ENCODE measurements around the gene EPB41L2. TPM values are rescaled to one million over a fixed set of nuclear protein-coding genes. Genes with fewer than 3 reads are reported as not detected.

Gene EPB41L2
- total RNA-seq, 3 donors from 2014 or later (not counting 1 experiment from before 2014, with no cell fraction given) = 6.8 to 11.4 (median 11.0) TPM

- Mint-ChIP-seq H3K27ac (no peak overlapping the region), H3K4me1 (no peaks in the 10 kb centered on the region), H3K4me3 (no peak overlapping the region), H3K36me3 (no peaks in the 10 kb centered on the region), H3K9me3 (no peaks in the 10 kb centered on the region), H3K27me3 (ENCODE audit: low read depth in 2 of 2) (peaks cover 0 to 2% of the 10 kb centered on the region in 2 donors)
- Histone ChIP-seq H3K36me3 (ENCODE audit: control insufficient read depth, insufficient read depth, low read length) (no peaks in the 10 kb centered on the region), H3K27ac (ENCODE audit: low read length) (no peak overlapping the region), H3K27me3 (ENCODE audit: control insufficient read depth, insufficient read depth, low read length) (no peaks in the 10 kb centered on the region), H3K9me3 (ENCODE audit: control insufficient read depth, insufficient read depth, low read length) (no peaks in the 10 kb centered on the region), H3K4me3 (ENCODE audit: low read length) (no peak overlapping the region), H3K4me1 (ENCODE audit: control insufficient read depth, insufficient read depth, low read length) (no peaks in the 10 kb centered on the region)
- no CpG with 5 or more reads among the region's 2 CpGs for WGBS (ENCODE audit: insufficient coverage)
- TF ChIP-seq CTCF (IDR thresholded peaks at IDR 0.05) = no peak
- DNase-seq (no peak), ATAC-seq (no peak)
- intact Hi-C loops (cut with micrococcal nuclease) = no loop called here
These were observed 21.2 kb downstream of the EPB41L2 start for GRCh38 chr6:131041814-131042213.

- H3K36me3 ChIP-seq (ENCODE audit: control insufficient read depth, insufficient read depth, low read length) = no peaks in the 10 kb centered on the region
- no peak overlapping the region for H3K27ac Mint-ChIP-seq
- no peak overlapping the region for H3K4me3 ChIP-seq (ENCODE audit: low read length)
- H3K9me3 ChIP-seq (ENCODE audit: control insufficient read depth, insufficient read depth, low read length) = no peaks in the 10 kb centered on the region
- peaks cover 0 to 2% of the 10 kb centered on the region in 2 donors for H3K27me3 Mint-ChIP-seq (ENCODE audit: low read depth in 2 of 2)
- no peaks in the 10 kb centered on the region for H3K4me1 Mint-ChIP-seq
- intact Hi-C loops (cut with micrococcal nuclease) = no loop called here
- H3K4me1 ChIP-seq (ENCODE audit: control insufficient read depth, insufficient read depth, low read length) = no peaks in the 10 kb centered on the region
- no peak overlapping the region for H3K4me3 Mint-ChIP-seq
- no peak for ATAC-seq
- WGBS (ENCODE audit: insufficient coverage) = 86% methylated on average over 1 of the region's 4 CpGs
- H3K36me3 Mint-ChIP-seq = no peaks in the 10 kb centered on the region
- TF ChIP-seq CTCF (IDR thresholded peaks at IDR 0.05) = no peak
- no peaks in the 10 kb centered on the region for H3K27me3 ChIP-seq (ENCODE audit: control insufficient read depth, insufficient read depth, low read length)
- no peak for DNase-seq
- H3K9me3 Mint-ChIP-seq = no peaks in the 10 kb centered on the region
- no peak overlapping the region for H3K27ac ChIP-seq (ENCODE audit: low read length)
These were observed 22.2 kb downstream of the EPB41L2 start for GRCh38 chr6:131040866-131041265.

- DNase-seq = no peak
- Histone ChIP-seq H3K9me3 (ENCODE audit: control insufficient read depth, insufficient read depth, low read length) (no peaks in the 10 kb centered on the region), H3K27ac (ENCODE audit: low read length) (no peak overlapping the region), H3K27me3 (ENCODE audit: control insufficient read depth, insufficient read depth, low read length) (no peaks in the 10 kb centered on the region), H3K4me3 (ENCODE audit: low read length) (no peak overlapping the region), H3K36me3 (ENCODE audit: control insufficient read depth, insufficient read depth, low read length) (no peaks in the 10 kb centered on the region), H3K4me1 (ENCODE audit: control insufficient read depth, insufficient read depth, low read length) (no peaks in the 10 kb centered on the region)
- no peak for ATAC-seq
- Mint-ChIP-seq H3K4me1 (no peaks in the 10 kb centered on the region), H3K9me3 (no peaks in the 10 kb centered on the region), H3K36me3 (no peaks in the 10 kb centered on the region), H3K4me3 (no peak overlapping the region), H3K27ac (no peak overlapping the region), H3K27me3 (ENCODE audit: low read depth in 2 of 2) (no peaks in the 10 kb centered on the region)
- intact Hi-C loops (cut with micrococcal nuclease) = no loop called here
- WGBS (ENCODE audit: insufficient coverage) = 90% methylated on average over 2 of the region's 4 CpGs
- no peak for TF ChIP-seq CTCF (IDR thresholded peaks at IDR 0.05)
These were observed 23.7 kb downstream of the EPB41L2 start for GRCh38 chr6:131039345-131039680.

GRCh38 chr6:131038597-131039344 is 24.3 kb downstream of the EPB41L2 start:
- Mint-ChIP-seq H3K27ac (no peak overlapping the region), H3K9me3 (no peaks in the 10 kb centered on the region), H3K27me3 (ENCODE audit: low read depth in 2 of 2) (no peaks in the 10 kb centered on the region), H3K36me3 (no peaks in the 10 kb centered on the region), H3K4me3 (no peak overlapping the region), H3K4me1 (no peaks in the 10 kb centered on the region)
- no peak overlapping the region for H3K27ac ChIP-seq (ENCODE audit: low read length)
- H3K4me1 ChIP-seq (ENCODE audit: control insufficient read depth, insufficient read depth, low read length) = no peaks in the 10 kb centered on the region
- no peak for DNase-seq
- no peaks in the 10 kb centered on the region for H3K36me3 ChIP-seq (ENCODE audit: control insufficient read depth, insufficient read depth, low read length)
- no peak overlapping the region for H3K4me3 ChIP-seq (ENCODE audit: low read length)
- 100% methylated on average over 1 of the region's 5 CpGs for WGBS (ENCODE audit: insufficient coverage)
- TF ChIP-seq CTCF (IDR thresholded peaks at IDR 0.05) = no peak
- no peaks in the 10 kb centered on the region for H3K9me3 ChIP-seq (ENCODE audit: control insufficient read depth, insufficient read depth, low read length)
- intact Hi-C loops (cut with micrococcal nuclease) = no loop called here
- H3K27me3 ChIP-seq (ENCODE audit: control insufficient read depth, insufficient read depth, low read length) = no peaks in the 10 kb centered on the region
- ATAC-seq = no peak

Measured in natural killer cell (primary cell).